ENCODE data around the gene DENND1A. TPM values are rescaled to one million over a fixed set of nuclear protein-coding genes. Genes with fewer than 3 reads are reported as not detected.

The DENND1A gene
- total and polyA plus RNA-seq, 2 experiments from 2014 or later, result 13.1 to 28.7 TPM

GRCh38 chr9:123528501-123528900 is 401.4 kb downstream of the DENND1A start:
- ATAC-seq (no peak), DNase-seq (ENCODE audit: low spot score) (no peak)
- H3K36me3 Mint-ChIP-seq (ENCODE audit: low read depth), result peaks cover 7% of the 10 kb centered on the region; the same call in 1 of the 3 replicates

More at GRCh38 chr9:123528501-123528900, 401.4 kb downstream of the DENND1A start:
- Histone ChIP-seq H3K79me2 (replicated peaks; ENCODE audit: insufficient read depth) (no peaks in the 10 kb centered on the region), H2AFZ (no peak overlapping the region), H3K27ac (ENCODE audit: low read depth) (no peak overlapping the region), H3K27me3 (ENCODE audit: insufficient read depth) (no peaks in the 10 kb centered on the region), H3K9me2 (ENCODE audit: insufficient read depth) (no peaks in the 10 kb centered on the region), H3K4me3 (no peak overlapping the region), H4K20me1 (replicated peaks; ENCODE audit: insufficient read depth) (peaks cover 2% of the 10 kb centered on the region), H3F3A (replicated peaks; ENCODE audit: low read depth) (no peaks in the 10 kb centered on the region), H3K36me3 (ENCODE audit: insufficient read depth) (no peaks in the 10 kb centered on the region), H3K4me1 (ENCODE audit: insufficient read depth) (no peaks in the 10 kb centered on the region), H3K4me2 (no peak overlapping the region)
- Mint-ChIP-seq H3K27me3 (ENCODE audit: insufficient read depth, low read depth, poor library complexity) (peaks cover 5% of the 10 kb centered on the region), H3K9me3 (peaks cover 5% of the 10 kb centered on the region; the same call in 1 of the 3 replicates), H3K27ac (no peak overlapping the region), H3K4me3 (no peak overlapping the region), H3K4me1 (no peaks in the 10 kb centered on the region)
- no peak for TF ChIP-seq ZNF331 (CRISPR knock-in tag; IDR thresholded peaks at IDR 0.05; ENCODE audit: low read depth)
- no peak for TF ChIP-seq NANOG (IDR thresholded peaks at IDR 0.05; ENCODE audit: borderline replicate concordance)
- TF ChIP-seq CTCF (conservative IDR thresholded peaks at IDR 0.05; ENCODE audit: low read depth in 2 of 2), result no peak
- no peak for TF ChIP-seq REST (IDR thresholded peaks at IDR 0.05; ENCODE audit: unreplicated experiment)
- TF ChIP-seq JUNB (IDR thresholded peaks at IDR 0.05; ENCODE audit: unreplicated experiment), result no peak
- TF ChIP-seq STAT1 (IDR thresholded peaks at IDR 0.05; ENCODE audit: unreplicated experiment), result no peak
- TF ChIP-seq ZNF462 (CRISPR knock-in tag; IDR thresholded peaks at IDR 0.05), result no peak
- no peak for TF ChIP-seq EZH2 (IDR thresholded peaks at IDR 0.05; ENCODE audit: low read depth, unreplicated experiment)
- TF ChIP-seq CREB1 (CRISPR knock-in tag; IDR thresholded peaks at IDR 0.05; ENCODE audit: low read depth), result no peak
- TF ChIP-seq EZH2phosphoT487 (IDR thresholded peaks at IDR 0.05; ENCODE audit: unreplicated experiment), result no peak
- no peak for TF ChIP-seq POLR2AphosphoS5 (IDR thresholded peaks at IDR 0.05; ENCODE audit: low read depth)
- TF ChIP-seq ZNF114 (CRISPR knock-in tag; IDR thresholded peaks at IDR 0.05), result no peak
